SK-N-SH (cell line): Measurements from ENCODE around the gene ZSCAN20. TPM values are rescaled to one million over a fixed set of nuclear protein-coding genes. Genes with fewer than 3 reads are reported as not detected.

Source experiments
- CTCF ChIA-PET: fragments of 300-600, 350-600 bp; formaldehyde crosslinking; extraction: SDS; loops from one replicate; lab custom pipeline; 2021; lab: Yijun Ruan, JAX
- POLR2A ChIA-PET: fragments of 350-600 bp; sonication (Branson Sonifier 250); formaldehyde crosslinking; extraction: SDS; loops from one replicate; lab custom pipeline; 2020; ENCODE audit warnings: antibody characterized with exemption, inconsistent platforms; lab: Yijun Ruan, JAX
- DNase-seq: peaks from one replicate; pipeline ENCODE4 v3.0.0; 2012
- H2AFZ ChIP-seq: fragments of 200-600 bp; sonication (generic); 2 replicates; pipeline ENCODE4 v1.8.1; 2016; ENCODE audit warnings: antibody characterized with exemption, mild to moderate bottlenecking, low read depth
- H3F3A ChIP-seq: fragments of 200-600 bp; sonication (generic); replicated peaks from 2 replicates; pipeline ENCODE3; 2016; ENCODE audit warnings: antibody characterized with exemption, mild to moderate bottlenecking; ENCODE audit not compliant: insufficient read depth
- H3K27ac ChIP-seq, 2 experiments: fragments of 200-500 bp in 1 of 2; fragments of 200-600 bp in 1 of 2; sonication (Bioruptor generic) in 1 of 2; sonication (generic), shearing (Covaris generic) in 1 of 2; 2 replicates each; pipeline versions ENCODE4 v1.5.1 to v1.6.1; 2014 to 2016; ENCODE audit warnings: low read depth in 2 of 2, inconsistent platforms in 1 of 2, low read length in 1 of 2, mild to moderate bottlenecking in 1 of 2, mixed read lengths in 1 of 2
- H3K27me3 ChIP-seq: fragments of 200-600 bp; sonication (generic), shearing (Covaris generic); 2 replicates; pipeline ENCODE4 v1.6.1; 2016; ENCODE audit warnings: mixed run types; ENCODE audit not compliant: insufficient read depth
- H3K36me3 ChIP-seq, 2 experiments: fragments of 200-500 bp in 1 of 2; fragments of 200-600 bp in 1 of 2; sonication (Bioruptor generic) in 1 of 2; sonication (generic) in 1 of 2; replicated peaks in 1 of 2; 2 replicates each; pipeline versions ENCODE3 to v1.5.1; 2014 to 2016; ENCODE audit warnings: low read length in 1 of 2, mild to moderate bottlenecking in 1 of 2; ENCODE audit not compliant: insufficient read depth in 2 of 2, control insufficient read depth in 1 of 2
- H3K4me1 ChIP-seq, 2 experiments: fragments of 200-500 bp in 1 of 2; fragments of 200-600 bp in 1 of 2; sonication (Bioruptor generic) in 1 of 2; sonication (generic), shearing (Covaris generic) in 1 of 2; 2 replicates each; pipeline versions ENCODE4 v1.5.1 to v1.6.1; 2014 to 2016; ENCODE audit warnings: low read depth in 1 of 2, low read length in 1 of 2, mixed run types in 1 of 2; ENCODE audit not compliant: insufficient read depth in 2 of 2, control insufficient read depth in 1 of 2
- H3K4me2 ChIP-seq: fragments of 200-600 bp; sonication (generic), shearing (Covaris generic); 2 replicates; pipeline ENCODE4 v1.6.1; 2017; ENCODE audit warnings: mixed run types
- H3K4me3 ChIP-seq, 2 experiments: fragments of 200-500 bp in 1 of 2; fragments of 200-600 bp in 1 of 2; sonication (Bioruptor generic) in 1 of 2; sonication (generic), shearing (Covaris generic) in 1 of 2; 2 replicates each; pipeline versions ENCODE4 v1.5.1 to v1.8.1; 2014 to 2016; ENCODE audit warnings: low read depth in 2 of 2, inconsistent platforms in 1 of 2, low read length in 1 of 2, mild to moderate bottlenecking in 1 of 2, mixed read lengths in 1 of 2, moderate library complexity in 1 of 2
- H3K79me2 ChIP-seq: fragments of 200-600 bp; sonication (generic); 2 replicates; pipeline ENCODE4 v1.8.1; 2017; ENCODE audit warnings: mild to moderate bottlenecking; ENCODE audit not compliant: insufficient read depth
- H3K9ac ChIP-seq: fragments of 200-600 bp; sonication (generic); 2 replicates; pipeline ENCODE4 v1.6.1; 2017; ENCODE audit warnings: mixed run types
- H3K9me2 ChIP-seq: fragments of 200-600 bp; sonication (generic); 2 replicates; pipeline ENCODE4 v1.6.1; 2017; ENCODE audit warnings: mixed run types
- H3K9me3 ChIP-seq: fragments of 200-600 bp; sonication (generic); 2 replicates; pipeline ENCODE4 v1.6.1; 2017; ENCODE audit warnings: mixed run types, mild to moderate bottlenecking, moderate library complexity
- H4K20me1 ChIP-seq: fragments of 200-600 bp; sonication (generic); 2 replicates; pipeline ENCODE4 v1.6.1; 2017; ENCODE audit warnings: mild to moderate bottlenecking, mixed run types; ENCODE audit not compliant: insufficient read depth
- EZH2phosphoT487 ChIP-seq: fragments of 200-600 bp; sonication (generic); IDR thresholded peaks from 2 replicates; pipeline ENCODE4 v1.6.1; 2017; ENCODE audit warnings: low read depth, mixed run types, mild to moderate bottlenecking, antibody characterized with exemption, moderate library complexity, borderline replicate concordance
- FOXJ3 ChIP-seq: sonication (generic); formaldehyde crosslinking; IDR thresholded peaks from 2 replicates; pipeline ENCODE4 v1.5.1; 2020; ENCODE audit warnings: mild to moderate bottlenecking, missing genetic modification reagents
- FOXM1 ChIP-seq: IDR thresholded peaks from 2 replicates; pipeline ENCODE4 v1.4.0; 2012; ENCODE audit warnings: low read depth, mild to moderate bottlenecking
- GABPA ChIP-seq: IDR thresholded peaks from 2 replicates; pipeline ENCODE4 v1.4.0; 2012; ENCODE audit warnings: low read depth, mild to moderate bottlenecking
- JUND ChIP-seq: IDR thresholded peaks from 2 replicates; pipeline ENCODE4 v1.4.0; 2012
- MAX ChIP-seq: IDR thresholded peaks from 2 replicates; pipeline ENCODE4 v1.4.0; 2012; ENCODE audit warnings: low read depth
- MXI1 ChIP-seq: IDR thresholded peaks from 2 replicates; pipeline ENCODE4 v1.6.1; 2012; ENCODE audit warnings: mild to moderate bottlenecking, low read depth, low read length, improper control_type of control experiment
- NFIC ChIP-seq: IDR thresholded peaks from 2 replicates; pipeline ENCODE4 v1.4.0; 2012; ENCODE audit warnings: borderline replicate concordance
- POLR2AphosphoS5 ChIP-seq: IDR thresholded peaks from 2 replicates; pipeline ENCODE4 v1.6.1; 2012; ENCODE audit warnings: low read depth, low read length
- RFX5 ChIP-seq: IDR thresholded peaks from 2 replicates; pipeline ENCODE4 v1.6.1; 2012; ENCODE audit warnings: mild to moderate bottlenecking, improper control_type of control experiment, low read length
- SIN3A ChIP-seq: IDR thresholded peaks from 2 replicates; pipeline ENCODE4 v1.6.1; 2012; ENCODE audit warnings: low read depth, mild to moderate bottlenecking, low read length, moderate library complexity, borderline replicate concordance
- SMC3 ChIP-seq: IDR thresholded peaks from 2 replicates; pipeline ENCODE4 v1.6.1; 2012; ENCODE audit warnings: low read depth, low read length, improper control_type of control experiment
- TAF1 ChIP-seq: IDR thresholded peaks from 2 replicates; pipeline ENCODE4 v1.6.1; 2012; ENCODE audit warnings: low read depth, mild to moderate bottlenecking, low read length, moderate library complexity, borderline replicate concordance
- TCF12 ChIP-seq: IDR thresholded peaks from 2 replicates; pipeline ENCODE4 v1.4.0; 2012
- YY1 ChIP-seq: IDR thresholded peaks from 2 replicates; pipeline ENCODE4 v1.4.0; 2012; ENCODE audit warnings: low read depth, mild to moderate bottlenecking
- WGBS: methylation state at CpG from one replicate; pipeline ENCODE4 v1.1.6; 2017; ENCODE audit warnings: low lambda C conversion rate; 5-methylcytosine and 5-hydroxymethylcytosine counted together
- polyA plus RNA-seq, 3 experiments: library from polyadenylated mRNA; depleted of rRNA; stranded (reverse); fragments of >200 nt; gene quantifications; 2 replicates each; pipeline ENCODE4 v1.2.3, GENCODE V29; 2012

Gene ZSCAN20
- polyA plus RNA-seq, 1 of the 3 experiments (the other 2 are of a cell fraction): 2.1 TPM

DNA sequence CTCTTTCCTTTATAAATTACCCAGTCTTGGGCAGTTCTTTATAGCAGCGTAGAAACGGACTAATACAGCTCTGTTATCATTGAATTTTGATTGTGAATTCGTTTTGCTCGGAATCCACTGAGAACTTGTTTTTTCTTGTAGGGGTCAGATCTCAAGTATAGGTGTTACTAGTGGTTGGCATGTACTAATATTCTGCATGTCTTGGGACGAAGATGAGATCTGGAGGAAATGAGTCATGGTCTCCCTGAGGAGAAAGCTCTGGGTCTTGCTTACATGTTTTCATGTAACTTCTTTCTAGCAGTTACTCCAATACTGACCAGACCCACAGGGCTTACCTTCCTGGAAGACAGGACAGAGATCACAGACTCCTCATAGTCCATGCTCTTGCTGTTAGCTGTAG, 30.3 kb downstream of the ZSCAN20 start:
- Histone ChIP-seq H3K9me3 (no peaks in the 10 kb centered on the region), H2AFZ (no peak overlapping the region), H3K9me2 (no peaks in the 10 kb centered on the region), H3K27ac (no peak overlapping the region), H3K4me3 (no peak overlapping the region), H3K4me2 (no peak overlapping the region)
- 51% methylated on average over 5 of the region's 5 CpGs for WGBS
- TF ChIP-seq SIN3A (no peak), POLR2AphosphoS5 (no peak), SMC3 (no peak), EZH2phosphoT487 (no peak), JUND (no peak), YY1 (no peak), TCF12 (no peak), GABPA (no peak), NFIC (no peak), FOXM1 (no peak), TAF1 (no peak)
- TF ChIP-seq, all 33 proteins: peak for 0
- H3F3A ChIP-seq: no peaks in the 10 kb centered on the region
- no peaks in the 10 kb centered on the region for H3K36me3 ChIP-seq
- ChIA-PET POLR2A (no interaction called here), CTCF (interaction anchor here (1.9 kb wide), 1 partner anchor 8 kb away, joined by 6 read pairs; no protein-coding TSS in a partner anchor)
- no peaks in the 10 kb centered on the region for H3K79me2 ChIP-seq
- DNase-seq: no peak
- no peaks in the 10 kb centered on the region for H4K20me1 ChIP-seq
- no peaks in the 10 kb centered on the region for H3K27me3 ChIP-seq
- no peaks in the 10 kb centered on the region for H3K4me1 ChIP-seq
- no peak overlapping the region for H3K9ac ChIP-seq

- Histone ChIP-seq H4K20me1 (no peaks in the 10 kb centered on the region), H3K9me3 (no peaks in the 10 kb centered on the region), H3K4me3 (no peak overlapping the region), H3K9ac (no peak overlapping the region), H3K79me2 (no peaks in the 10 kb centered on the region), H3K9me2 (no peaks in the 10 kb centered on the region), H3K27me3 (no peaks in the 10 kb centered on the region), H3K36me3 (no peaks in the 10 kb centered on the region), H3K4me2 (no peak overlapping the region), H3K4me1 (no peaks in the 10 kb centered on the region), H3K27ac (no peak overlapping the region), H2AFZ (no peak overlapping the region), H3F3A (no peaks in the 10 kb centered on the region)
- POLR2A ChIA-PET: no interaction called here
- WGBS: 40% methylated on average over 1 of the region's 1 CpG
- CTCF ChIA-PET: interaction anchor here (1.9 kb wide), 1 partner anchor 9 kb away, joined by 6 read pairs; no protein-coding TSS in a partner anchor
- DNase-seq: no peak
- TF ChIP-seq RFX5: no peak
These were observed 31.1 kb downstream of the ZSCAN20 start for GRCh38 chr1:33503506-33503905.

GRCh38 chr1:33507661-33508060, 35.2 kb downstream of the ZSCAN20 start:
- POLR2A ChIA-PET: no interaction called here
- no peak for DNase-seq
- H2AFZ ChIP-seq: no peak overlapping the region
- no peaks in the 10 kb centered on the region for H3K79me2 ChIP-seq
- TF ChIP-seq RFX5 (no peak), MXI1 (no peak), SIN3A (no peak), MAX (no peak), GABPA (no peak), FOXJ3 (CRISPR knock-in tag) (no peak)
- no peak overlapping the region for H3K27ac ChIP-seq
- no peaks in the 10 kb centered on the region for H3K4me1 ChIP-seq
- H3K4me3 ChIP-seq: no peak overlapping the region
- no peaks in the 10 kb centered on the region for H3K27me3 ChIP-seq
- no peak overlapping the region for H3K9ac ChIP-seq
- CTCF ChIA-PET: no interaction called here
- H3F3A ChIP-seq: no peaks in the 10 kb centered on the region
- no peaks in the 10 kb centered on the region for H3K9me3 ChIP-seq
- no peaks in the 10 kb centered on the region for H3K9me2 ChIP-seq
- WGBS: 48% methylated on average over 3 of the region's 3 CpGs
- H4K20me1 ChIP-seq: no peaks in the 10 kb centered on the region
- H3K4me2 ChIP-seq: no peak overlapping the region
- H3K36me3 ChIP-seq: no peaks in the 10 kb centered on the region
